Cardiac muscle cell (in vitro differentiated cells and primary cell): ENCODE results near the gene XYLT1. TPM values are rescaled to one million over a fixed set of nuclear protein-coding genes. Genes with fewer than 3 reads are reported as not detected.

ENCODE experiments used
- DNase-seq, 2 donors: peaks; one replicate each; pipeline versions ENCODE4 v3.0.0 to v3.0.0-alpha.2; 2010 to 2017; ENCODE audit warnings: low read depth in 1 of 2, low spot score in 1 of 2
- H3K27ac ChIP-seq: fragments of 200-600 bp; sonication (generic); 2 replicates; pipeline ENCODE4 v1.5.1; 2016
- H3K27me3 ChIP-seq: fragments of 200-600 bp; sonication (generic); 2 replicates; pipeline ENCODE4 v1.6.0; 2016; ENCODE audit warnings: control low read depth
- H3K36me3 ChIP-seq: fragments of 200-600 bp; sonication (generic); 2 replicates; pipeline ENCODE4 v1.5.1; 2016; ENCODE audit warnings: control low read depth
- H3K4me1 ChIP-seq: fragments of 200-600 bp; sonication (generic); 2 replicates; pipeline ENCODE4 v1.8.1; 2017; ENCODE audit warnings: low read depth, mild to moderate bottlenecking, mixed run types
- H3K4me3 ChIP-seq: fragments of 200-600 bp; sonication (generic); 2 replicates; pipeline ENCODE4 v1.5.1; 2016; ENCODE audit warnings: mild to moderate bottlenecking
- H3K9me3 ChIP-seq: fragments of 200-600 bp; sonication (generic); 2 replicates; pipeline ENCODE4 v1.5.1; 2017; ENCODE audit warnings: low read depth, mild to moderate bottlenecking, control low read depth
- CTCF ChIP-seq: IDR thresholded peaks from 2 replicates; pipeline ENCODE4 v1.5.1; 2012; ENCODE audit warnings: low read depth, mild to moderate bottlenecking, low read length
- polyA plus RNA-seq: library from polyadenylated mRNA; unstranded; fragments of >200 nt; fragmentation: Nextera tagmentation; extraction: Ambion mirVana; gene quantifications from 2 replicates; pipeline ENCODE4 v1.2.1, GENCODE V29; 2016
- total RNA-seq: library from RNA; depleted of rRNA; stranded (reverse); fragments of >200 nt; gene quantifications from 2 replicates; pipeline ENCODE4 v1.2.3, GENCODE V29; 2016

The XYLT1 gene
- total and polyA plus RNA-seq, 2 experiments from 2014 or later, result 3.1 to 7.2 TPM

- no peak overlapping the region for H3K27ac ChIP-seq
- no peak for TF ChIP-seq CTCF
- no peak for DNase-seq
- H3K36me3 ChIP-seq, result no peaks in the 10 kb centered on the region
- no peak overlapping the region for H3K4me3 ChIP-seq
- H3K27me3 ChIP-seq, result no peaks in the 10 kb centered on the region
- H3K4me1 ChIP-seq, result peaks cover 8% of the 10 kb centered on the region
- H3K9me3 ChIP-seq, result no peaks in the 10 kb centered on the region
Measured at GRCh38 chr16:17318238-17318637, 152.5 kb downstream of the XYLT1 start.

GRCh38 chr16:17316005-17316404 is 154.8 kb downstream of the XYLT1 start:
- peaks cover 10% of the 10 kb centered on the region for H3K4me1 ChIP-seq
- H3K4me3 ChIP-seq, result no peak overlapping the region
- H3K36me3 ChIP-seq, result no peaks in the 10 kb centered on the region
- H3K9me3 ChIP-seq, result no peaks in the 10 kb centered on the region
- H3K27ac ChIP-seq, result no peak overlapping the region
- no peak for DNase-seq
- no peak for TF ChIP-seq CTCF
- no peaks in the 10 kb centered on the region for H3K27me3 ChIP-seq

GRCh38 chr16:17313793-17314547 is 156.8 kb downstream of the XYLT1 start:
- TF ChIP-seq CTCF, result no peak
- Histone ChIP-seq H3K27me3 (no peaks in the 10 kb centered on the region), H3K27ac (no peak overlapping the region), H3K36me3 (no peaks in the 10 kb centered on the region), H3K4me3 (no peak overlapping the region), H3K9me3 (no peaks in the 10 kb centered on the region), H3K4me1 (peaks cover 10% of the 10 kb centered on the region)
- DNase-seq, result no peak

- DNase-seq, result peak in 1 of 2 donors; percentile 12
Measured at GRCh38 chr16:17313085-17313611, 157.6 kb downstream of the XYLT1 start.

GRCh38 chr16:17312094-17312710 is 158.6 kb downstream of the XYLT1 start:
- H3K4me3 ChIP-seq, result no peak overlapping the region
- no peaks in the 10 kb centered on the region for H3K27me3 ChIP-seq

More at GRCh38 chr16:17313085-17313611, 157.6 kb downstream of the XYLT1 start:
- Histone ChIP-seq H3K27ac (peak overlapping the region; percentile 38), H3K4me3 (no peak overlapping the region), H3K4me1 (peaks cover 10% of the 10 kb centered on the region), H3K27me3 (no peaks in the 10 kb centered on the region), H3K36me3 (no peaks in the 10 kb centered on the region), H3K9me3 (no peaks in the 10 kb centered on the region)
- TF ChIP-seq CTCF, result no peak

More at GRCh38 chr16:17312094-17312710, 158.6 kb downstream of the XYLT1 start:
- Histone ChIP-seq H3K9me3 (no peaks in the 10 kb centered on the region), H3K36me3 (no peaks in the 10 kb centered on the region), H3K27ac (no peak overlapping the region), H3K4me1 (peaks cover 10% of the 10 kb centered on the region)
- no peak for DNase-seq
- TF ChIP-seq CTCF, result no peak
